GM10248 (cell line): ENCODE results near the gene ADCYAP1R1.

Source experiments
- CTCF ChIA-PET: fragments of 300-600 bp; sonication (Branson Sonifier 250); formaldehyde crosslinking; extraction: SDS; loops from one replicate; lab custom pipeline; 2021; ENCODE audit warnings: antibody characterized with exemption; lab: Yijun Ruan, JAX
- POLR2A ChIA-PET: fragments of 350-650 bp; sonication (Branson Sonifier 250); formaldehyde crosslinking; extraction: SDS; loops from one replicate; lab custom pipeline; 2020; ENCODE audit warnings: antibody characterized with exemption; lab: Yijun Ruan, JAX
- DNase-seq: peaks from one replicate; pipeline ENCODE4 v3.0.0; 2012; ENCODE audit errors: extremely low spot score
- CTCF ChIP-seq: IDR thresholded peaks from 2 replicates; pipeline ENCODE4 v1.5.1; 2012; ENCODE audit warnings: mild to moderate bottlenecking, low read depth; ENCODE audit errors: extremely low read depth, missing control alignments, control extremely low read depth

ADCYAP1R1 gene

GRCh38 chr7:31094271-31094670 lies 42.2 kb downstream of the ADCYAP1R1 start:
- CTCF ChIA-PET, result interaction anchor here (0.7 to 3.5 kb wide), 3 partner anchors 16 to 28 kb away, joined by 3 to 8 read pairs (median 4); no protein-coding TSS in a partner anchor
- no peak for DNase-seq
- POLR2A ChIA-PET, result no interaction called here
- no peak for TF ChIP-seq CTCF

GRCh38 chr7:31095286-31096197 lies 43.4 kb downstream of the ADCYAP1R1 start:
- CTCF ChIA-PET, result interaction anchor here (1.4 to 3.5 kb wide), 3 partner anchors 12 to 39 kb away, joined by 4 to 8 read pairs (median 7); no protein-coding TSS in a partner anchor
- POLR2A ChIA-PET, result no interaction called here
- TF ChIP-seq CTCF, result no peak
- DNase-seq, result no peak

- DNase-seq, result no peak
- TF ChIP-seq CTCF, result no peak
- POLR2A ChIA-PET, result no interaction called here
- CTCF ChIA-PET, result interaction anchor here (1.4 to 3.5 kb wide), 3 partner anchors 11 to 38 kb away, joined by 4 to 8 read pairs (median 7); no protein-coding TSS in a partner anchor
Measured at GRCh38 chr7:31096198-31096876, 44.2 kb downstream of the ADCYAP1R1 start.

GRCh38 chr7:31096877-31097258 lies 44.8 kb downstream of the ADCYAP1R1 start:
- DNase-seq, result no peak
- ChIA-PET POLR2A (no interaction called here), CTCF (interaction anchor here (1.4 to 3.5 kb wide), 3 partner anchors 10 to 38 kb away, joined by 4 to 8 read pairs (median 7); no protein-coding TSS in a partner anchor)
- no peak for TF ChIP-seq CTCF

GRCh38 chr7:31098642-31099360 lies 46.7 kb downstream of the ADCYAP1R1 start:
- TF ChIP-seq CTCF, result no peak
- ChIA-PET CTCF (interaction anchor here (0.8 to 4.4 kb wide), 7 partner anchors 9 to 116 kb away, joined by 3 to 19 read pairs (median 3); no protein-coding TSS in a partner anchor), POLR2A (no interaction called here)
- DNase-seq, result no peak
